T-helper 2 cell (primary cell): Measurements from ENCODE around the gene EIF4E2.

Source experiments
- DNase-seq, 5 experiments: peaks; one replicate each; pipeline versions ENCODE4 v3.0.0 to v3.0.0-alpha.2; 2012 to 2022

EIF4E2 gene

GRCh38 chr2:232539298-232540231 is 10.9 kb upstream of the EIF4E2 start, which contains the start of gene CHRNG:
Gene CHRNG, plus strand, starts transcription at chr2:232539692. Its CDS starts 56 bp downstream, at chr2:232539748.
- no peak for DNase-seq

DNA sequence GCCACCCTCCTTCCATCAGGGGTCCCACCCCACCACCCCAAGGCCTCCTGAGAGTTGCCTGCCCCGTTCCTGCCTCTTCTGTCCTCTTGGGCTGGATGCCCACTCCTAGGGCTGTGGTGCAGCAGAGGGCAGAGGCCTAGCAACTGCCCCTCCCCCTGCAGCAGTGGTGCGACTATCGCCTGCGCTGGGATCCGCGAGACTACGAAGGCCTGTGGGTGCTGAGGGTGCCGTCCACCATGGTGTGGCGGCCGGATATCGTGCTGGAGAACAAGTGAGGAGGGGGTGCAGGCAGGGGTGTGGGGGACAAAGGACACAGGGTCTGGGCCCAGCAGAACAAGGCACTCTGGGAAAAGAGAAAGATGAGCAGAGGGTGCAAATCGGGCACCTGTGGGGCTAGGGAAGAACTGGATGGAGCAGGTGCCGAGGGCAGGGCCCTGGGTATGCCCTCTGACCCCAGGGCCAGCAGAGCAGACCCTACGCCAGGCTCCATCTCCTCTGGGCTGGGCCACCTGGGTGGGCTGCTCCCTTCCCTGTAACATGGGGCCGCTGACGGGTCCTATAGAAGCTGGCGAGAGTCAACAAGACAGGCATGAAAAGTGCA is 9.9 kb upstream of the EIF4E2 start:
- DNase-seq: no peak

GRCh38 chr2:232541195-232541960 is 9.1 kb upstream of the EIF4E2 start:
- no peak for DNase-seq

DNA sequence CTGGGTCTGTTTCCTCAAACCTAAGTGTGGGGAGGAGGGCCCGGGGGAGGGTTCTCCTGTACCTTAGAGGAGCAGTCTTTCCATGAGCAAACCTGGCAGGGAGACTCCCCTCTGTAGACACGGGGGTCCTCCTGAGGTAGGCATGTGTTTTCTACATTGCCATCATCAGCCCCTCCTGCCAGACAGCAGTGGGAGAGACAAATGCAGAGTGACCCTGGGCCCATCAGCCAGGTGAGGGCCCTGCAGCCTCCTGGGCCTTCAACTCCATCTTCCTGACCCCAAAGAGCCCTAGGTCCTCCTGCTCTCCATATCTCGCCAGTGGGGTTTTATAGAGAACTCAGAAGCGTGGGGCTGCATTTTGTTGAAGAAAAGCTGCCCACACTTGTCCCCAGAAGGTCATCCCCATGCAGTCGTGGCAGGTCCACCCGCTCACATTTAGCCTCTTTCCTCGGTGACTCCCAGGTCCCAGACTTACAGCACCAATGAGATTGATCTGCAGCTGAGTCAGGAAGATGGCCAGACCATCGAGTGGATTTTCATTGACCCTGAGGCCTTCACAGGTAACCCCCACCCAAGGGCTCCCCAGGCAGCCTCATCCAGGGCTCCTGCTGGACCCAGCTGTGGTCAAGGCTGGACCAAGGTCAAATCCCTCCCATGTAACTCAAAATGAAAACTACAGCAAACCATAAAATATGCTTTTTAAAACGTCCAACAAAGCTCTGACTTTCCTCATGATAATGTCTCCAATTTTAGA is 8.4 kb upstream of the EIF4E2 start:
- no peak for DNase-seq

GRCh38 chr2:232542715-232543467 is 7.6 kb upstream of the EIF4E2 start:
- DNase-seq: no peak

DNA sequence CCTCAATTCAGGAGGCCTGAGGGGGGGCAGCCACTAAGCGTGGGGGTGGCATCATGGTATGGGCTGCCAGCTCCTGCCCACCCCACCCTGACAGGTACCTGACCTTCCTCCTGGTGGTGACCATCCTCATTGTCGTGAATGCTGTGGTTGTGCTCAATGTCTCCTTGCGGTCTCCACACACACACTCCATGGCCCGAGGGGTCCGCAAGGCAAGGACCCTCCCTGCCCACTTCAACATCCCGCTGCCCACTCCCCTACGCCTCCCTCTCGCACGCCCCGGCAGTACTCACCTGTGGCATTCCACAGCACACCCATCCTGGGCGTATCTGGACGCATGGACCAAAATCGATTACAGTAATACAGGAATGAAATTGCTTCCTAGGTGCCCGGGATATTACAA is 7.0 kb upstream of the EIF4E2 start:
- no peak for DNase-seq

DNA sequence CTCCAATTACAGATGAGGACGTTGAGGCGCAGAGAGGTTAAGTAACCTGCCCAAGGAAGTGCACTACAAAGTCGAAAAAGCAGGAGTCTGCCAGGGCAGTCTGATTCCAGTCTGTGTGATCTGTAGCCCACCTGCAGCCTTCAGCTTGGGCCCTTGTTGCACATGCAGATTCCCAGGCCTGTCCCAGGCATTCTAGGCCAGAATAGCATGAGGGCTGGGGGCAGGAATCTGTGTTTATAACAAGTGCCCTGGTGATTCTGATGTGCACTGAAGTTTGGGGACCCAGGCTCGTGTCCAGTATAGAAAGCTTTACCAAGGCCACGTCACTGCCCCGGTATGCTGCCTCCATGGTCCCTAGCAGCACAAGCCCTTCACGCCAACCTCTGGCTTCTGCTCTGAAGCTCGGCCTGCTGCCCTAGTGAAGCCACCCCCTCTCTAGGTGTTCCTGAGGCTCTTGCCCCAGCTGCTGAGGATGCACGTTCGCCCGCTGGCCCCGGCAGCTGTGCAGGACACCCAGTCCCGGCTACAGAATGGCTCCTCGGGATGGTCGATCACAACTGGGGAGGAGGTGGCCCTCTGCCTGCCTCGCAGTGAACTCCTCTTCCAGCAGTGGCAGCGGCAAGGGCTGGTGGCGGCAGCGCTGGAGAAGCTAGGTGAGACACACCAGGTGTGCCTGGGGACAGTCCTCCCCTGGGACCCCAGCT is 6.4 kb upstream of the EIF4E2 start:
- no peak for DNase-seq

DNA sequence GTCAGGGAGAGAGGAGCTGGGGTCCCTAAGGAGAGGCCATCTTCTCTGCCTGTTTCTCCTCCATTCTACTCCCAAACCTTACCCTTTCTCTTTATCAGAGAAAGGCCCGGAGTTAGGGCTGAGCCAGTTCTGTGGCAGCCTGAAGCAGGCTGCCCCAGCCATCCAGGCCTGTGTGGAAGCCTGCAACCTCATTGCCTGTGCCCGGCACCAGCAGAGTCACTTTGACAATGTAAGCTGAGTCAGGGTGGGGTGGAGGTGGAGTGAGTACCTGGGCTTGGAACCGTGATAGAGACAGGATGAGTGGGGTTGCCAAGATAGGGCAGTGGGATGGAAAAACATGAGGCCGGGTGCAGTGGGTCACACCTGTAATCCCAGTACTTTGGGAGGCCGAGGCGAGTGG is 5.8 kb upstream of the EIF4E2 start:
- no peak for DNase-seq

GRCh38 chr2:232545511-232546375 is 4.7 kb upstream of the EIF4E2 start:
- no peak for DNase-seq

DNA sequence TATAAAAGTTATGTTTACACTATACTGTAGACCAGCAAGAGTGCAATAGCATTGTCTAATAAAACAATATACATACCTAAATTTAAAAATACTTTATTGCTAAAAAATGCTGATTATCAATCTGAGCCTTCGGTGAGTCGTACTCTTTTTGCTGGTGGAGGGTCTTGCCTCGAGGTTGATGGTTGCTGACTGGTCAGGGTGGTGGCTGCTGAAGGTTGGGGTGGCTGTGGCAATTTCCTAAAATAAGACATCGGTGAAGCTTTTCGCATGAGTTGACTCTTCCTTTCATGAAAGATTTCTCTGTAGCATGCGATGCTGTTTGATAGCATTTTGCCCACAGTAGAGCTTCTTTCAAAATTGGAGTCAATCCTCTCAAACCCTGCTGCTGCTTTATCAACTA is 2.5 kb upstream of the EIF4E2 start:
- DNase-seq: no peak

GRCh38 chr2:232549655-232550353 is 685 bp upstream of the EIF4E2 start:
- DNase-seq: no peak

DNA sequence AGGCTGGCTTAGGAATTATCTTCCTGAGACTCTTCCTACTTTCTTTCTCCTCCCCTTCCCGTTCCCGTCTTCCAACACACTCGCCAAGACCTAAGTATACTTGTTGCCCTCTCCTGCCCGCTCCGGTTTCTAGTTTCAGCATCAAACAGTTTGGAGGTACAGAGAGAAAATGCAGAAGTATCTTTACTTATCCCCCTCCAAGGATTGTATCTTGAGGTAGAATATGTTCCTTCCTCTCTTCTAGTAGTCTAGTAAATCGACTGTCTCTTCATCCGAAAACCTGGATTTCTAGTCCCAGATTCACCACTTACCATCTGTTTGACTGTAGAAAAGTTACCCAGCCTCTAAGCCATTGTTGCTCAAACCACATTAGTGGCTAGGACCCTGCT is 755 bp downstream of the EIF4E2 start:
- DNase-seq: no peak

GRCh38 chr2:232551776-232552175 is 1.3 kb downstream of the EIF4E2 start:
- DNase-seq: no peak

- peak in 1 of 5 experiments; percentile 70 for DNase-seq
Observed at GRCh38 chr2:232556426-232556825, 5.9 kb downstream of the EIF4E2 start.

DNA sequence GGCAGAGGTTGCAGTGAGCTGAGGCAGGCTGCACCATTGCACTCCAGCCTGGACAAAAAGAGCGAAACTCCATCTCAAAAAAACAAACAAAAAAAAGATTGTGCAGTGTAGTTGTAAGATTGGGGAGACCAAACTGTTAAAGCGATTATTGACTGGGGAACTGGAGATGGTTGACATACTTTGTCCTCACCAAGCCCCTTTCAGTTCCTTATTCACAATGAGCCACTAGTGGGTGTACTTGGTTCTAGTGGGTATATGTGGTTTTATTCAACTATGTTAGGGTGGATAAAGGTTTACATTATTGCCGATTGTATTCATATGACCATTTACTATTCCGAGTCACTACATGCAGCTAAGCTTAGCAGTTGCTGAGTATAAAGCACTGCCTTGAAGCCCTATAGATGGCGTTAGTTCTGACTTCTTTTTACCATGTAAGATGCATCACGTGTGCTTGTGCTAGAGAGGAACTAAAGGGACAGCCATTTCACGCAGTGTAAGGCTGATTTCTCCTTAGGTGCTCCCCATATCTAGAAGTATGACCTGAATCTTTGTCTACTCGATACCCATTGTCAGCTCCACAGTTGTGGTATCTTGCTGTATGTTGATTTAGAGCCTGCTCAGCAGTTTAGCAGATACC is 12.1 kb downstream of the EIF4E2 start:
- no peak for DNase-seq

- DNase-seq: peak in 1 of 5 experiments; percentile 79
Observed at GRCh38 chr2:232563580-232563979, 13.1 kb downstream of the EIF4E2 start.

GRCh38 chr2:232567721-232568120 is 17.2 kb downstream of the EIF4E2 start:
- no peak for DNase-seq

DNA sequence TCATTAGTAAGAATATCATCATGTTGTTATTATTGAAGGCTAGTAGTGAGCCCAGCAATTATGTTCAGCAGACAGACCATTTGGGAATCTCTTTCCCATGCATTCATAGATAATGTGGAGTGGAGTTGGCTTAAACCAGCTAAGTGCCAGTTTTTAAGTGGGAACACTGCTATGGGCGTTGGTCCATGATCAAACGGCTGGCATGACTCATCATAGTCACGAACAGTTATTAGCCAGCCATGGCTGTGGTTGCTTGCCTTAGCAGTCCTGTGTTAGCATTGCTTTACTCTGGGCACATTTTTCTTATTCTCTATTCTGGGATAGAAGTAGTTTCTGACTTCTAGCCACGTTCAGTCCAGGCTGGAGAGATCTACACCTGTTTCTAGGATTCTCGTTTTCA is 17.7 kb downstream of the EIF4E2 start:
- DNase-seq: no peak

DNA sequence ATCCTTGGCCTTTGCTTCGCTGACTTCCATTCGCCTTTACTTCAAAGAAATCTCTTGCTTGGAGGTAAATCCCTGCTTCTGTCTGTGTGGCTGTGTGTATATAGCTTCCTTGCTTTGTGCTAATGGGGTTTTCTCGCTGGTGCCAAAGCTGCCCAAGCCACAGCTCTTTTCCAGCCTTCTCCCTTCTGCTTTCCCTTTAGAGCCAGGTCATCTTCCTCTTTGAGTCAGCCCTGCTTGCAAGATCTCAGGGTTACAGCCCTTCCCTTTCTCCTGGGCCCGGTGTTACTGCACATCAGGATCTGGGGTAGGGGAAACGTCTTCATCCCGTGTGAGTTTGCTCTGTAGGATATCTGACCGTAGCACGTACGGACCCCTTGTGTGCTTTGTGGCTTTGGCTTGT is 19.1 kb downstream of the EIF4E2 start:
- no peak for DNase-seq
